CD4-positive, alpha-beta T cell treated with Interleukin-10 for 1 hour (primary cell): ENCODE measurements around the gene MUC4.
"Not testable (repeated sequence)": the region's sequence is repeated elsewhere in the genome, so short reads cannot be mapped to it uniquely, and the experiment has no call there.

Experiments used
- DNase-seq: peaks from one replicate; pipeline ENCODE4 v3.0.0-alpha.2; 2020

The MUC4 gene

GRCh38 chr3:195836476-195837135 lies 24.9 kb upstream of the MUC4 start:
- no peak for DNase-seq

GRCh38 chr3:195835791-195836190 lies 24.1 kb upstream of the MUC4 start:
- no peak for DNase-seq

DNA sequence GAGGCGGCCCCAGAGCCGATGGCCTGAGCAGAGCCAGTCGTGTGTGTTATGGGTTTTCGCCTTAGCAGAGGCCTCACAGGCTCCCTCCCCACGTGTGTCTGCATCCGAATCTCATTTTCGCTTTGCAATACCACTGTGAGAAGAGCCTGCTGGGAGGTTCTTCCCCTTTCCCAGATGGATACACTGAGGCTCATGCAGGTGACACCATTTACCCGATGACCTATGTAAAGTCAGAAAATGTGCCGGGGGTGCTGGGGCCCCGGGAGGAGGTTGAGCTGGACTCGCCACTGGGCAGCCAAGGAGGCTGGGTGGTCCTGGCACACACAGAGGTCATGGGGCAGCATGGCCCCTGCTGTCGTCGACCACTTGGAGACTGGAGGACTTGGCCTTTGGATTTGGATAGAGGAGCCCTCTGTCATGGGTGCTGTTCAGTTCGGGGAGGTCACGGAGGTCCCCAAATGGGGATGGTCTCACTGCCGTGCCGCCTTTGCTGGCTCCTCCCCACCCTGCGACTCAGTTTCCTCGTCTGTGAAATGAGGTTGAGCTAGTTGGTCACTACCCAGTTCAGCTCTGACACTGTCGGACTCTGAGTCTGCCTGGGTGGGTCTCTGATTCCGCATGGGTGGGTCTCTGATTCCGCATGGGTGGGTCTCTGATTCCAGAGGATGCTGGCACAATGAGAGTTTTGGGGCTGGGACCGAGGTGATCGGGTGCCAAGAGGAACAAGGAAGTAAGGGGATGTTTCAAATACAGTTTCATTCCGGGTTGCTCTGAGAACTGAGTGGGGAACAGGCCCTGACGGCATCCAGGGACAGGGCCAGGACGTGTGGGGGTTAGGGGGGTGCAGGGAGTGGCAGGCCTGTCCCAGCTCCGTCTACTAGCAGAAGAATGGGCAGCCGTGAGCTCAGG lies 23.2 kb upstream of the MUC4 start:
- DNase-seq: no peak

GRCh38 chr3:195829897-195830254 lies 18.1 kb upstream of the MUC4 start:
- DNase-seq: no peak

- no peak for DNase-seq
Observed at GRCh38 chr3:195828762-195829161, 17.0 kb upstream of the MUC4 start.

GRCh38 chr3:195825857-195826804 lies 14.4 kb upstream of the MUC4 start:
- DNase-seq: no peak

DNA sequence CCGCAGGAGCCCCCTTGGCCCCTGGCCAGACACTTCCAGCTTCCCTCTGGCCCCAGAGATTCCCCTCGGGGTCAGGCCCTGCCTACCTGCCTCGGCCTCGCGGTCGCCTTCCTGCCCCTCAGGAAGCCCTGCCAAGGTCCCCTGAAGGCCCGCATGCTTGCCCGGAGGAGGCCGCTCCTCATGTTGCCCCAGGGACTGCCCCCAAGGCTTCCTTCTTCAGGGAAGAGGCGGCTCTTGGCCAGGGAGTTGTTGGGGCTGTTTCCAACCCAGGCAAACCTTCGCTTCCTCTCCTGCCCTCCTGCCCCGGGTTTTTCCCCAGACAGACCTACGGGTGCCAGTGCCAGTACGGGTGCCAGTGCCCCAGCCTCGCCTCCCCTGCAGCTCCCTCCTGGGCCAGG lies 13.5 kb upstream of the MUC4 start:
- no peak for DNase-seq

DNA sequence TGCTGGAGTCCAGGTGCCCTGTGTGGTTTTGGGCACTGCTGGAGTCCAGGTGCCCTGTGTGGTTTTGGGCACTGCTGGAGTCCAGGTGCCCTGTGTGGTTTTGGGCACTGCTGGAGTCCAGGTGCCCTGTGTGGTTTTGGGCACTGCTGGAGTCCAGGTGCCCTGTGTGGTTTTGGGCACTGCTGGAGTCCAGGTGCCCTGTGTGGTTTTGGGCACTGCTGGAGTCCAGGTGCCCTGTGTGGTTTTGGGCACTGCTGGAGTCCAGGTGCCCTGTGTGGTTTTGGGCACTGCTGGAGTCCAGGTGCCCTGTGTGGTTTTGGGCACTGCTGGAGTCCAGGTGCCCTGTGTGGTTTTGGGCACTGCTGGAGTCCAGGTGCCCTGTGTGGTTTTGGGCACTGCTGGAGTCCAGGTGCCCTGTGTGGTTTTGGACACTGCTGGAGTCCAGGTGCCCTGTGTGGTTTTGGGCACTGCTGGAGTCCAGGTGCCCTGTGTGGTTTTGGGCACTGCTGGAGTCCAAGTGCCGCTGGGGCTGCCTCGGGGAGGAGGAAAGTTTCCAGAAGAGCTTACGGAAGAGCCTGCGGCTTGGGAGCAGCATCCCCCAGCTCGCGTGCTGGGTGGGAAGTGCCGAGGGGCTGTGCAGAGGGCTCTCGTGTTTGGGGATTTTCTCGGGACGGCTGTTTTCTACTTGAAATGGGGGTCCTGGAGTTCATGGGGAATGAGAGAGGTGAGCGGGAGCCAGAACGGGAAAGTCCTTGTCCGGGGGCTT lies 12.9 kb upstream of the MUC4 start:
- not testable (repeated sequence) for DNase-seq

- no peak for DNase-seq
Observed at GRCh38 chr3:195823999-195824398, 12.3 kb upstream of the MUC4 start.

DNA sequence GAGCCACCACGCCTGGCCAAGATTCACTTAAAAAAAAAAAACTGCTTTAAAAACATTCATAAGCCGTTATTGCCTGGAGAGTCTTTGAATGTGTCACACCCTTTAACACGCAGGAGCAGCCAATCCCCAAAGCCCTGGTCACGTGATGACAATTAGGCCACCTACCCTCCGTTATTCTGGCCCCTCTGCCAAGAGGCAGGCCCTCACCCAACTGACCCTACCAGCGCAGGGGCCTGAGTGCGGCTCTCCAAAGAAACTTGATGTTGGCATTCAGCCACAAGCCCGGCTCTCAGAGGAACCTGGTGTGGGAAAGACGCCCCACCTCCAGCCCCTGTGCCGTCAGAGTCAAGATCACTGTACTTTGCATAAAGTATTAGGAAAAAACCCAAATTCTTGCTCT lies 11.6 kb upstream of the MUC4 start:
- no peak for DNase-seq

DNA sequence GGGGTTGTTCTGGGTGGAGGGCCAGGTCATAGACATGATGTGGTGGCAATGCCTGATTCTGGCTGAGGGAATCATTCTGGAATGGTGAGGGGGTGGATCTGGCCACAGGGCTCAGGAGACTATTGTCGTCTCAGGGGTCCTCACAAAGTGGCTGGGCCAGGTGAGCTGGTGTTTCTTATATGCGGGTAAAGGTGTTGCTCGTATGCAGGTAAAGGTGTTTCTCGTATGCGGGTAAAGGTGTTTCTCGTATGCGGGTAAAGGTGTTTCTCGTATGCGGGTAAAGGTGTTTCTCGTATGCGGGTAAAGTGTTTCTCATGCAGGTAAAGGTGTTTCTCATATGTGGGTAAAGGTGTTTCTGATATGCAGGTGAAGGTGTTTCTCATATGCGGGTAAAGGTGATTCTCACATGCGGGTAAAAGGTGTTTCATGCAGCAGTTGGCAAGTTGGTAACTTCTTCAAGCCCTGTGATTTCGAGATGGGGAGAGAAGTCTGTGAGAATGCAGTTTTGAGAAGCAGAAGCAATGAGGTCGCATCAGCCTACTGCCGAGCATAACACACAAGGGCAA lies 10.5 kb upstream of the MUC4 start:
- DNase-seq: no peak

- DNase-seq: no peak
Observed at GRCh38 chr3:195821403-195822130, 9.8 kb upstream of the MUC4 start.

- no peak for DNase-seq
Observed at GRCh38 chr3:195820901-195821300, 9.2 kb upstream of the MUC4 start.

GRCh38 chr3:195820186-195820585 lies 8.5 kb upstream of the MUC4 start:
- DNase-seq: no peak

- DNase-seq: no peak
Observed at GRCh38 chr3:195818301-195818700, 6.6 kb upstream of the MUC4 start.

- DNase-seq: no peak
Observed at GRCh38 chr3:195817578-195818135, 5.9 kb upstream of the MUC4 start.

GRCh38 chr3:195816276-195816913 lies 4.7 kb upstream of the MUC4 start:
- DNase-seq: not testable (repeated sequence)

DNA sequence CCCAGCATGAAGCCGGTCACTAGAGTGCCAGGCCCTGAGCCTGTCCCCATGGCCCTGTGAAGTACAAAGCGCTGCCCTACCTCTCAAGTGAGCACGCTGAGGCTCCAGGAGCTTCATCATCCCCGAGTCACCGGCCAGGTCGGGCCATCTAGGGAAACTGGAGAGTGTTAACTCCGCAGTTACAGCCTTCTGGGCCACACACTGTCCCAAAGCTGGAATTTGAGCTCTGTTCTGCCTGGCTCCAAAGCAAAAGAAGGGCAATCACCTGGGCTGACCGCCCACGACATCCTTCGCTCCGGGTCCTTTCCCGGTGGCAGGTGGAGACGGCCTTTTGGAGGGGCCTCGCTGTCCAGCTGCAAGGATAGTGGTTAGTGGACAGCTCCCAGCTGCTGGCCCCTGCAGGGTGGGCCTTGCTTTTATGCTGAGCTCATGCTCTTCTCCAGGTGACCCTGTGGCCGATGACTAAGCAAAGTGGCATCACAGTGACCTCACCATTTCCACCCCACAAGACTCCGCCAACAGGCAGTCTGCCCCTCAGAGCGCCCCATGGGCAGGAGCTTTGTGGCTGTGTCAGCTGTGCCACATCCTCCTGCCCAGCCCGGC lies 3.5 kb upstream of the MUC4 start:
- DNase-seq: peak; percentile 4

DNA sequence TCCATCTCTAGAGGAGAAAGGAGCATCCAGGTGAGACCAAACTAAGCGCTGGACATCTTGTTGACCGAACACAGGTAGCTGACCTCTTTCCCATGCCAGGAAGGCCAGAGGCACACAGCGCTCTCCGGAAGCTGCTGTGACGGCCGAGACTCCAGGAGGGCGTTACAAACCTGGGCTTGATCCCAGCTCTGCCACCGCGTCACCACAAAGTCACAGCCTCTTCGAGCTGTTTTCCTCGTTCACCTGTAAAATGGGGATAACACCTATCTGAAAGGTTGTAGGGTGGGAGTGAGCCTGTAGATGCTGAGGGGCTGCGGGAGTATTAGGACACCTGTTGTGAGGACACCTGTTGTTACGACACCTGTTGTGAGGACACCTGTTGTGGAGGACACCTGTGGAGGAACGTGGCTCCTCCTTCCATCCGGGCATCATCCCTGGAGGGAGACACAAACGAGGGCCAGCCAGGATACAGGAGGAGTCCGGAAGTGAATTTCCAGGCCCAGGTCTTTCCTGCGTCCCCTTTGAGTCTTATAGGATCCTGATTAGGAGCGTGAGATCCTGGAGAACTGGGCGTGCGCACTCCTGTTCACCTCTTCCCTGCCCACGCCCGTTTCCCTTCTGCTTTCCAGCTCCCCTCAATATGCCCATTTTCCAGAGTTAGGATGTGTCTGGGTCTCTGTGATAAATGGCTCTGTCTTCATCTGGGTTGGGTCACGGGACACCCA lies 2.3 kb upstream of the MUC4 start:
- no peak for DNase-seq
